H1 (cell line): ENCODE results near the gene SCFD1. TPM values are rescaled to one million over a fixed set of nuclear protein-coding genes. Genes with fewer than 3 reads are reported as not detected.

Experiments used
- CTCF ChIP-seq, 3 experiments: IDR thresholded peaks; 1 replicate in 2 of 3; 2 replicates in 1 of 3; pipeline versions ENCODE4 v1.5.1 to v1.6.1; 2011; ENCODE audit warnings: low read length in 3 of 3, mild to moderate bottlenecking in 3 of 3, inconsistent platforms in 2 of 3, low read depth in 1 of 3, moderate library complexity in 1 of 3; ENCODE audit not compliant: insufficient read depth in 1 of 3; ENCODE audit errors: control extremely low read depth in 1 of 3
- SUZ12 ChIP-seq: fragments of 200-600 bp; sonication (generic); IDR thresholded peaks from 2 replicates; pipeline ENCODE4 v1.6.1; 2012; ENCODE audit warnings: mild to moderate bottlenecking, inconsistent platforms, low read length, moderate library complexity, mixed read lengths
- polyA plus RNA-seq, 7 experiments: library from polyadenylated mRNA; depleted of rRNA in 3 of 7; stranded (reverse) in 5 of 7; unstranded in 2 of 7; fragments of >200 nt in 5 of 7; fragments of 200-250 nt in 2 of 7; gene quantifications; 1 replicate in 5 of 7; 2 replicates in 1 of 7; 4 replicates in 1 of 7; pipeline versions ENCODE4 v1.2.1 to v1.2.3, GENCODE V29; 2011 to 2013; ENCODE audit warnings: missing spikeins in 2 of 7, mixed read lengths in 2 of 7
- total RNA-seq: library from RNA; stranded (reverse); fragmentation: NEBNext Ultra II Directional; extraction: Animal tissue kit (Norgen Biotek cat#: 25700); gene quantifications from 2 replicates; pipeline ENCODE4 v1.2.1, GENCODE V29; 2021

SCFD1 gene
- total and polyA plus RNA-seq, 2 of the 8 experiments (the other 6 are each of a cell fraction or from before 2014, with no cell fraction given), result 32.8 to 64.5 TPM

GRCh38 chr14:30656190-30656632 is 34.1 kb downstream of the SCFD1 start (continued):
- TF ChIP-seq CTCF (IDR thresholded peaks at IDR 0.05; ENCODE audit: control extremely low read depth in 1 of 3, insufficient read depth in 1 of 3, low read depth in 1 of 3, low read length in 3 of 3) (peak in 2 of 3 experiments; percentile 72 to 77; a peak in 3 of 4 replicates), SUZ12 (no peak)
